Breast epithelium (tissue), 3 donors: ENCODE measurements around the gene SLC66A1.

Experiments
- CTCF ChIP-seq, 3 donors: fragments of 450-650 bp; IDR thresholded peaks; one replicate each; pipeline ENCODE4 v1.5.1; 2016 to 2017; ENCODE audit warnings: antibody characterized with exemption in 3 of 3, mild to moderate bottlenecking in 3 of 3, moderate library complexity in 3 of 3
- POLR2A ChIP-seq: fragments of 450-650 bp; IDR thresholded peaks from one replicate; pipeline ENCODE4 v1.6.1; 2016; ENCODE audit warnings: antibody characterized with exemption, mild to moderate bottlenecking, moderate library complexity
- POLR2AphosphoS5 ChIP-seq, 3 donors: sonication (generic); formaldehyde crosslinking; IDR thresholded peaks; one replicate each; pipeline ENCODE4 v1.6.1; 2017; ENCODE audit warnings: antibody characterized with exemption in 3 of 3

GRCh38 chr1:19283891-19284290 lies 28.2 kb upstream of the SLC66A1 start:
- no peak for TF ChIP-seq POLR2AphosphoS5 (IDR thresholded peaks at IDR 0.05)
- TF ChIP-seq CTCF (IDR thresholded peaks at IDR 0.05) = no peak
- TF ChIP-seq POLR2A = no peak
